ENCODE data around the gene ARL6IP5. TPM values are rescaled to one million over a fixed set of nuclear protein-coding genes. Genes with fewer than 3 reads are reported as not detected.

ARL6IP5 gene
- total RNA-seq, 1 donor = 91.2 TPM

DNA sequence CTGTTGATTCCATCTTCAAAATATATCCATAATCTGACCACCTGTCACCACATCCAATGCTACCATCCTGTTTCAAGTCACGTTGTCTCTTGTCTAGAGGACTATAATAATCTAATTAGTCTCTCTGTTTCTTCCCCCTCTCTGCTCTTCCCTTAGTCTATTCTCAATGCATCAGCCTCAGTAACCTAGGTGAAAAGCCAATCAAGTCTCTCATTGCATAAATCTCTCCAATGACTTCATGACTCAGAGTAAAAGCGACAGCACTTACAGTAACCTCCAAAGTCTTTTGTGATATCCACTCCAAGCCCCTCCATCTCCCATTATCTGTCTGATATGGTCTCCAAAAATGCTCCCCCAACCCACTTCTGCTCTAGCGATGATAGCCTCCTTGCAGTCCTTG is 11.8 kb upstream of the ARL6IP5 start:
- Histone ChIP-seq H3K27ac (ENCODE audit: low read depth, low read length) (no peak overlapping the region), H3K4me1 (ENCODE audit: insufficient read depth, low read length) (no peaks in the 10 kb centered on the region), H3K79me2 (ENCODE audit: insufficient read depth, low read length) (peaks cover 56% of the 10 kb centered on the region)

GRCh38 chr3:69079269-69080159 is 5.2 kb upstream of the ARL6IP5 start:
- Histone ChIP-seq H3K79me2 (ENCODE audit: insufficient read depth, low read length) (peaks cover 49% of the 10 kb centered on the region), H3K9me3 (ENCODE audit: low read depth, low read length) (no peaks in the 10 kb centered on the region), H3K4me3 (ENCODE audit: insufficient read depth, low read length) (peak overlapping the region; percentile 88), H3K27me3 (ENCODE audit: insufficient read depth, low read length) (no peaks in the 10 kb centered on the region), H3K4me1 (ENCODE audit: insufficient read depth, low read length) (peaks cover 48% of the 10 kb centered on the region), H2AFZ (ENCODE audit: low read length) (peak overlapping the region; percentile 61), H3K27ac (ENCODE audit: low read depth, low read length) (peak overlapping the region; percentile 56), H4K20me1 (ENCODE audit: insufficient read depth, low read length) (peaks cover 3% of the 10 kb centered on the region), H3K36me3 (ENCODE audit: insufficient read depth, low read length) (peaks cover 7% of the 10 kb centered on the region), H3K4me2 (ENCODE audit: insufficient read depth, low read length) (peak overlapping the region; percentile 99)
- TF ChIP-seq CTCF (IDR thresholded peaks at IDR 0.05; ENCODE audit: extremely low read depth, low read depth, low read length) = no peak
- DNase-seq (ENCODE audit: insufficient read length, low spot score, missing footprints) = peak; percentile 62

More for the DNA sequence above, 11.8 kb upstream of the ARL6IP5 start:
- no peak overlapping the region for H2AFZ ChIP-seq (ENCODE audit: low read length)
- no peaks in the 10 kb centered on the region for H3K9me3 ChIP-seq (ENCODE audit: low read depth, low read length)
- DNase-seq (ENCODE audit: insufficient read length, low spot score, missing footprints) = no peak
- TF ChIP-seq CTCF (IDR thresholded peaks at IDR 0.05; ENCODE audit: extremely low read depth, low read depth, low read length) = no peak
- no peaks in the 10 kb centered on the region for H4K20me1 ChIP-seq (ENCODE audit: insufficient read depth, low read length)
- H3K27me3 ChIP-seq (ENCODE audit: insufficient read depth, low read length) = no peaks in the 10 kb centered on the region
- H3K4me3 ChIP-seq (ENCODE audit: insufficient read depth, low read length) = no peak overlapping the region
- H3K4me2 ChIP-seq (ENCODE audit: insufficient read depth, low read length) = no peak overlapping the region
- peaks cover 32% of the 10 kb centered on the region for H3K36me3 ChIP-seq (ENCODE audit: insufficient read depth, low read length)

- peak; percentile 93 for DNase-seq (ENCODE audit: insufficient read length, low spot score, missing footprints)
- H4K20me1 ChIP-seq (ENCODE audit: insufficient read depth, low read length) = peaks cover 3% of the 10 kb centered on the region
- H2AFZ ChIP-seq (ENCODE audit: low read length) = peak within 1 kb of the TSS; percentile 61
- no peak for TF ChIP-seq CTCF (IDR thresholded peaks at IDR 0.05; ENCODE audit: extremely low read depth, low read depth, low read length)
- H3K27ac ChIP-seq (ENCODE audit: low read depth, low read length) = peak within 1 kb of the TSS; percentile 56
- no peaks in the 10 kb centered on the region for H3K9me3 ChIP-seq (ENCODE audit: low read depth, low read length)
- no peaks in the 10 kb centered on the region for H3K27me3 ChIP-seq (ENCODE audit: insufficient read depth, low read length)
- H3K79me2 ChIP-seq (ENCODE audit: insufficient read depth, low read length) = peaks cover 48% of the 10 kb centered on the region
- peaks cover 50% of the 10 kb centered on the region for H3K4me1 ChIP-seq (ENCODE audit: insufficient read depth, low read length)
- peaks cover 2% of the 10 kb centered on the region for H3K36me3 ChIP-seq (ENCODE audit: insufficient read depth, low read length)
- H3K4me2 ChIP-seq (ENCODE audit: insufficient read depth, low read length) = peak within 1 kb of the TSS; percentile 99
- peak within 1 kb of the TSS; percentile 88 for H3K4me3 ChIP-seq (ENCODE audit: insufficient read depth, low read length)
These were observed 4.4 kb upstream of the ARL6IP5 start, which contains the start of gene UBA3 for GRCh38 chr3:69080233-69080920. UBA3 (minus strand) TSS chr3:69080365; CDS start chr3:69080353, 12 bp downstream.
